Progenitor cell of endocrine pancreas (in vitro differentiated cells): ENCODE measurements around the gene LDLRAD4. TPM values are rescaled to one million over a fixed set of nuclear protein-coding genes. Genes with fewer than 3 reads are reported as not detected.

Experiments
- DNase-seq: peaks from one replicate; pipeline ENCODE4 v3.0.0; 2021; ENCODE audit warnings: low spot score; ENCODE audit not compliant: unreplicated experiment
- H3K27ac Mint-ChIP-seq: 2 replicates; pipeline ENCODE4 v1.8.0; 2021; ENCODE audit warnings: mild to moderate bottlenecking, moderate library complexity, mixed read lengths
- H3K27me3 Mint-ChIP-seq: 2 replicates; pipeline ENCODE4 v1.8.0; 2021; ENCODE audit warnings: mixed read lengths
- H3K36me3 Mint-ChIP-seq: 2 replicates; pipeline ENCODE4 v1.8.0; 2022; ENCODE audit warnings: mixed read lengths; ENCODE audit not compliant: insufficient read depth
- H3K4me1 Mint-ChIP-seq: 2 replicates; pipeline ENCODE4 v1.8.0; 2021; ENCODE audit warnings: low read depth, mixed read lengths
- H3K4me3 Mint-ChIP-seq: 2 replicates; pipeline ENCODE4 v1.8.0; 2021; ENCODE audit warnings: low read depth, mild to moderate bottlenecking, moderate library complexity, mixed read lengths
- H3K9me3 Mint-ChIP-seq: 2 replicates; pipeline ENCODE4 v1.8.0; 2021; ENCODE audit warnings: low read depth, mixed read lengths
- CTCF ChIP-seq: fragments of 200-600 bp; sonication (generic); IDR thresholded peaks from one replicate; pipeline ENCODE4 v1.5.0; 2021; ENCODE audit warnings: antibody characterized with exemption, mild to moderate bottlenecking; ENCODE audit not compliant: unreplicated experiment
- total RNA-seq: library from RNA; stranded (reverse); gene quantifications from 2 replicates; pipeline ENCODE4 v1.2.1, GENCODE V29; 2021

The LDLRAD4 gene
- total RNA-seq, 1 donor from 2014 or later = 3.8 TPM

- Mint-ChIP-seq H3K27me3 (peaks cover 26% of the 10 kb centered on the region), H3K4me1 (peaks cover 4% of the 10 kb centered on the region)
These were observed 398.0 kb downstream of the LDLRAD4 start for GRCh38 chr18:13616525-13617035.

GRCh38 chr18:13617826-13618515, 399.4 kb downstream of the LDLRAD4 start:
- TF ChIP-seq CTCF = no peak
- Mint-ChIP-seq H3K27me3 (peaks cover 12% of the 10 kb centered on the region), H3K36me3 (no peaks in the 10 kb centered on the region), H3K4me1 (peaks cover 4% of the 10 kb centered on the region), H3K9me3 (no peaks in the 10 kb centered on the region), H3K27ac (no peak overlapping the region), H3K4me3 (no peak overlapping the region)
- no peak for DNase-seq

More at GRCh38 chr18:13616525-13617035, 398.0 kb downstream of the LDLRAD4 start:
- Mint-ChIP-seq H3K4me3 (no peak overlapping the region), H3K36me3 (no peaks in the 10 kb centered on the region), H3K27ac (no peak overlapping the region), H3K9me3 (no peaks in the 10 kb centered on the region)
- DNase-seq = no peak
- no peak for TF ChIP-seq CTCF

GRCh38 chr18:13618760-13619438, 400.3 kb downstream of the LDLRAD4 start:
- Mint-ChIP-seq H3K27me3 (peaks cover 3% of the 10 kb centered on the region), H3K9me3 (no peaks in the 10 kb centered on the region), H3K27ac (no peak overlapping the region), H3K36me3 (no peaks in the 10 kb centered on the region), H3K4me3 (no peak overlapping the region), H3K4me1 (peaks cover 4% of the 10 kb centered on the region)
- no peak for DNase-seq
- no peak for TF ChIP-seq CTCF

GRCh38 chr18:13619505-13620205, 401.1 kb downstream of the LDLRAD4 start:
- H3K27me3 Mint-ChIP-seq = no peaks in the 10 kb centered on the region
- no peak overlapping the region for H3K4me3 Mint-ChIP-seq
- H3K36me3 Mint-ChIP-seq = no peaks in the 10 kb centered on the region
- TF ChIP-seq CTCF = no peak
- H3K4me1 Mint-ChIP-seq = peaks cover 4% of the 10 kb centered on the region
- no peak overlapping the region for H3K27ac Mint-ChIP-seq
- no peaks in the 10 kb centered on the region for H3K9me3 Mint-ChIP-seq
- DNase-seq = no peak

- no peaks in the 10 kb centered on the region for H3K36me3 Mint-ChIP-seq
- H3K4me3 Mint-ChIP-seq = no peak overlapping the region
- H3K4me1 Mint-ChIP-seq = peaks cover 4% of the 10 kb centered on the region
- no peak for TF ChIP-seq CTCF
- H3K27me3 Mint-ChIP-seq = peaks cover 3% of the 10 kb centered on the region
- no peak for DNase-seq
- no peak overlapping the region for H3K27ac Mint-ChIP-seq
- H3K9me3 Mint-ChIP-seq = no peaks in the 10 kb centered on the region
These were observed 401.7 kb downstream of the LDLRAD4 start for GRCh38 chr18:13620206-13620672.
